ENCODE results near the gene SELENOK.

SELENOK gene

GRCh38 chr3:53846851-53847155 is 44.9 kb downstream of the SELENOK start:
- no peak for TF ChIP-seq CTCF (IDR thresholded peaks at IDR 0.05; ENCODE audit: insufficient read depth, missing control alignments)
- no peak for DNase-seq (ENCODE audit: insufficient read length, low spot score)
- FAIRE-seq: no peak

- no peak for FAIRE-seq
- no peak for TF ChIP-seq CTCF (IDR thresholded peaks at IDR 0.05; ENCODE audit: insufficient read depth, missing control alignments)
Observed at GRCh38 chr3:53846134-53846850, 45.4 kb downstream of the SELENOK start, which contains the start of the genes CHDH and IL17RB. TSS of gene CHDH (minus strand) at chr3:53846419. CDS start at chr3:53824008, 22,411 bp downstream. TSS of gene IL17RB (plus strand) at chr3:53846568. CDS start at chr3:53846589, 21 bp downstream.

GRCh38 chr3:53845881-53846133 is 45.9 kb downstream of the SELENOK start:
- no peak for TF ChIP-seq CTCF (IDR thresholded peaks at IDR 0.05; ENCODE audit: insufficient read depth, missing control alignments)
- DNase-seq (ENCODE audit: insufficient read length, low spot score): no peak
- no peak for FAIRE-seq

More at GRCh38 chr3:53846134-53846850, 45.4 kb downstream of the SELENOK start, which contains the start of the genes CHDH and IL17RB:
- DNase-seq (ENCODE audit: insufficient read length, low spot score): no peak

GRCh38 chr3:53845103-53845880 is 46.4 kb downstream of the SELENOK start:
- FAIRE-seq (no peak), DNase-seq (ENCODE audit: insufficient read length, low spot score) (no peak)
- TF ChIP-seq CTCF (IDR thresholded peaks at IDR 0.05; ENCODE audit: insufficient read depth, missing control alignments): no peak

GRCh38 chr3:53844262-53845102 is 47.2 kb downstream of the SELENOK start:
- FAIRE-seq (no peak), DNase-seq (ENCODE audit: insufficient read length, low spot score) (no peak)
- TF ChIP-seq CTCF (IDR thresholded peaks at IDR 0.05; ENCODE audit: insufficient read depth, missing control alignments): no peak

GRCh38 chr3:53843195-53844177 is 48.2 kb downstream of the SELENOK start:
- TF ChIP-seq CTCF (IDR thresholded peaks at IDR 0.05; ENCODE audit: insufficient read depth, missing control alignments): no peak
- FAIRE-seq (no peak), DNase-seq (ENCODE audit: insufficient read length, low spot score) (no peak)
